Vagina (tissue), 2 donors: Measurements from ENCODE around the gene URI1.

Source experiments
- POLR2A ChIP-seq, 2 donors: fragments of 450-650 bp; IDR thresholded peaks; one replicate each; pipeline ENCODE4 v1.6.1; 2017; ENCODE audit warnings: antibody characterized with exemption in 2 of 2, mild to moderate bottlenecking in 2 of 2, moderate library complexity in 2 of 2
- TF ChIP-seq, protein P1 (sequence below), 3 experiments: fragments of 450-650 bp in 2 of 3; fragments of 200-600 bp in 1 of 3; sonication (generic) in 1 of 3; IDR thresholded peaks; one replicate each; pipeline ENCODE4 v1.5.1; 2017 to 2019; ENCODE audit warnings: antibody characterized with exemption in 3 of 3, mild to moderate bottlenecking in 2 of 3, moderate library complexity in 2 of 3

DNA sequence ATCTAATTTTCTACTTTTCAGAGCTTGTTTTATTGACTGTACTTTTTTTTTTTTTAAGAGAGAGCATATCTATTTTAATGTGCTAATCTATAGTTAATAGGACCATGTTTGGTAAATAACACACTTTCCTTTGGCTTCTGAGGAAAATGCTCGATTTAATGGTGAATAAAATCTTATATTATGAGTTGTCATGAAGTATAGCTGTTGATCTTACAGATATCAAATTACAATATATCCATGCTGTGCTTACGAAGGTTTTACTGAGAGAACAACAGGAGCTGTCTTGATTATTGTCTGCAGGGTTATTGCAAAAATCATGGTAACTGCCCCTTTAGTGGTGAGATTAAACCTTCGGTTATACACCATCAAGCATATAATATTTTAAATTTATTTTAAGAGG, 29.6 kb downstream of the URI1 start:
- TF ChIP-seq, protein P1, sequence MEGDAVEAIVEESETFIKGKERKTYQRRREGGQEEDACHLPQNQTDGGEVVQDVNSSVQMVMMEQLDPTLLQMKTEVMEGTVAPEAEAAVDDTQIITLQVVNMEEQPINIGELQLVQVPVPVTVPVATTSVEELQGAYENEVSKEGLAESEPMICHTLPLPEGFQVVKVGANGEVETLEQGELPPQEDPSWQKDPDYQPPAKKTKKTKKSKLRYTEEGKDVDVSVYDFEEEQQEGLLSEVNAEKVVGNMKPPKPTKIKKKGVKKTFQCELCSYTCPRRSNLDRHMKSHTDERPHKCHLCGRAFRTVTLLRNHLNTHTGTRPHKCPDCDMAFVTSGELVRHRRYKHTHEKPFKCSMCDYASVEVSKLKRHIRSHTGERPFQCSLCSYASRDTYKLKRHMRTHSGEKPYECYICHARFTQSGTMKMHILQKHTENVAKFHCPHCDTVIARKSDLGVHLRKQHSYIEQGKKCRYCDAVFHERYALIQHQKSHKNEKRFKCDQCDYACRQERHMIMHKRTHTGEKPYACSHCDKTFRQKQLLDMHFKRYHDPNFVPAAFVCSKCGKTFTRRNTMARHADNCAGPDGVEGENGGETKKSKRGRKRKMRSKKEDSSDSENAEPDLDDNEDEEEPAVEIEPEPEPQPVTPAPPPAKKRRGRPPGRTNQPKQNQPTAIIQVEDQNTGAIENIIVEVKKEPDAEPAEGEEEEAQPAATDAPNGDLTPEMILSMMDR (IDR thresholded peaks at IDR 0.05) = no peak
- no peak for TF ChIP-seq POLR2A (IDR thresholded peaks at IDR 0.05)
